Right lobe of liver (tissue), 4 donors: ENCODE measurements around the gene IL4I1.

Experiments used
- POLR2A ChIP-seq: fragments of 450-650 bp; IDR thresholded peaks from one replicate; pipeline ENCODE4 v1.6.1; 2017; ENCODE audit warnings: antibody characterized with exemption, mild to moderate bottlenecking
- TF ChIP-seq, protein P1 (sequence below), 4 donors: fragments of 200-600 bp in 3 of 4; fragments of 450-650 bp in 1 of 4; IDR thresholded peaks; one replicate each; pipeline versions ENCODE4 v1.5.1 to v1.8.0; 2016 to 2022; ENCODE audit warnings: antibody characterized with exemption in 4 of 4, mild to moderate bottlenecking in 2 of 4
- donor health status: DM: no; HTN: no; CAD: no.
- donor health status: DM: no; HTN: no; CAD: no.
- donor health status: DM: no; HTN: yes; CAD: no.

GRCh38 chr19:49923055-49924003 lies 26.6 kb upstream of the IL4I1 start:
- TF ChIP-seq, protein P1, sequence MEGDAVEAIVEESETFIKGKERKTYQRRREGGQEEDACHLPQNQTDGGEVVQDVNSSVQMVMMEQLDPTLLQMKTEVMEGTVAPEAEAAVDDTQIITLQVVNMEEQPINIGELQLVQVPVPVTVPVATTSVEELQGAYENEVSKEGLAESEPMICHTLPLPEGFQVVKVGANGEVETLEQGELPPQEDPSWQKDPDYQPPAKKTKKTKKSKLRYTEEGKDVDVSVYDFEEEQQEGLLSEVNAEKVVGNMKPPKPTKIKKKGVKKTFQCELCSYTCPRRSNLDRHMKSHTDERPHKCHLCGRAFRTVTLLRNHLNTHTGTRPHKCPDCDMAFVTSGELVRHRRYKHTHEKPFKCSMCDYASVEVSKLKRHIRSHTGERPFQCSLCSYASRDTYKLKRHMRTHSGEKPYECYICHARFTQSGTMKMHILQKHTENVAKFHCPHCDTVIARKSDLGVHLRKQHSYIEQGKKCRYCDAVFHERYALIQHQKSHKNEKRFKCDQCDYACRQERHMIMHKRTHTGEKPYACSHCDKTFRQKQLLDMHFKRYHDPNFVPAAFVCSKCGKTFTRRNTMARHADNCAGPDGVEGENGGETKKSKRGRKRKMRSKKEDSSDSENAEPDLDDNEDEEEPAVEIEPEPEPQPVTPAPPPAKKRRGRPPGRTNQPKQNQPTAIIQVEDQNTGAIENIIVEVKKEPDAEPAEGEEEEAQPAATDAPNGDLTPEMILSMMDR (IDR thresholded peaks at IDR 0.05) = no peak
- TF ChIP-seq POLR2A = peak; percentile 87
